ENCODE results near the gene YY2.

- TF ChIP-seq CTCF (conservative IDR thresholded peaks at IDR 0.05; ENCODE audit: low read depth, low read length) (no peak), EZH2 (IDR thresholded peaks at IDR 0.05; ENCODE audit: borderline replicate concordance, low read depth, low read length, poor library complexity, severe bottlenecking) (no peak)
Observed at GRCh38 chrX:21843179-21843578, 12.6 kb upstream of the YY2 start.
